ENCODE results near the gene ATAD2B. TPM values are rescaled to one million over a fixed set of nuclear protein-coding genes. Genes with fewer than 3 reads are reported as not detected.
A peak's percentile ranks its signal among the peaks of the same experiment; 100 is the strongest.
"Not testable (repeated sequence)": the region's sequence is repeated elsewhere in the genome, so short reads cannot be mapped to it uniquely, and the experiment has no call there.

The ATAD2B gene
- total RNA-seq, 2 experiments from 2014 or later, result 10.9 to 12.7 TPM

DNA sequence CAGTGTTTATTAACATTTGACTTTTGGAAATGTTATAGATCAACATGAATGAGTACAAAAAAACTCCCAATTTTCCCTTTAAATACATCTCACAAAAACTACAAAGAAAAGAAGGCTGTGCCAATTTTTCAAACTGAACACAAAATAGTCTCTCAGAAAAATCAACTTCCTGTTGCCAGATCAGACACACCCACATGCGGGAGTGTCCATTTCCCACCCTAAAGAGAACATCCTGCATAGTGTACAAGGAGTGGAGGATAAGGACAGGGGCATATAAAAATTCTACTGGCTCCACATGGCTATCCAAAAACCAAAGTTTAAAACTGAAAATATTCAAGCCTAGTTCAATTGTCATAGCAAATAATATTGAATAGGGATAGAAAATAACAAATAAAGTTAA, 165.3 kb downstream of the ATAD2B start:
- Mint-ChIP-seq H3K27me3 (no peaks in the 10 kb centered on the region), H3K4me1 (peaks cover 8% of the 10 kb centered on the region), H3K4me3 (no peak overlapping the region), H3K36me3 (ENCODE audit: low read depth) (peaks cover 15% of the 10 kb centered on the region), H3K27ac (no peak overlapping the region), H3K9me3 (ENCODE audit: low read depth) (no peaks in the 10 kb centered on the region)
- no peak for ATAC-seq
- ChIA-PET POLR2A (no interaction called here), CTCF (interaction anchor here (0.8 kb wide), 1 partner anchor 9 kb away, joined by 3 read pairs; no protein-coding TSS in a partner anchor)
- intact Hi-C loops (cut with DNase I, micrococcal nuclease), result no loop called here
- no peak for DNase-seq

DNA sequence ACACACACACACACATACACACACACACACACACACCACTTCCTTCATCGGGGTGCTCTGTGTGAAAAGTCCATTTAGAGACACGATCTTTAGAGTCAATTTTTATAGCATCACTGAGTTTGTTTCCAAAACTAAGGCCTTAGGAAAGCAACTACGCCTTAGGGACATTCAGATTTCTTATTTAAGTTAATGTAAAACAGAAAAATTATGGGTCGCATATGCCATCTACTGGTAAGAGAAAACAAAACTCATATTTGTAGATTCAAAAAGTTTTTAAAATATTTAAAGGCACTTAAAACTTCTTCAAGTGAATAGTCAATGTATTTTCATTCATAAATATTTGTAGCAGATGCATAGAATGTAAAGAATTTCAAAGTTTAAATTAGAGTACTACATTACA, 166.2 kb downstream of the ATAD2B start:
- ATAC-seq (no peak), DNase-seq (no peak)
- Mint-ChIP-seq H3K27me3 (no peaks in the 10 kb centered on the region), H3K4me1 (peaks cover 8% of the 10 kb centered on the region), H3K4me3 (no peak overlapping the region), H3K36me3 (ENCODE audit: low read depth) (peaks cover 15% of the 10 kb centered on the region), H3K9me3 (ENCODE audit: low read depth) (no peaks in the 10 kb centered on the region), H3K27ac (no peak overlapping the region)
- POLR2A ChIA-PET, result no interaction called here
- CTCF ChIA-PET, result no interaction called here
- intact Hi-C loops (cut with DNase I, micrococcal nuclease), result no loop called here

DNA sequence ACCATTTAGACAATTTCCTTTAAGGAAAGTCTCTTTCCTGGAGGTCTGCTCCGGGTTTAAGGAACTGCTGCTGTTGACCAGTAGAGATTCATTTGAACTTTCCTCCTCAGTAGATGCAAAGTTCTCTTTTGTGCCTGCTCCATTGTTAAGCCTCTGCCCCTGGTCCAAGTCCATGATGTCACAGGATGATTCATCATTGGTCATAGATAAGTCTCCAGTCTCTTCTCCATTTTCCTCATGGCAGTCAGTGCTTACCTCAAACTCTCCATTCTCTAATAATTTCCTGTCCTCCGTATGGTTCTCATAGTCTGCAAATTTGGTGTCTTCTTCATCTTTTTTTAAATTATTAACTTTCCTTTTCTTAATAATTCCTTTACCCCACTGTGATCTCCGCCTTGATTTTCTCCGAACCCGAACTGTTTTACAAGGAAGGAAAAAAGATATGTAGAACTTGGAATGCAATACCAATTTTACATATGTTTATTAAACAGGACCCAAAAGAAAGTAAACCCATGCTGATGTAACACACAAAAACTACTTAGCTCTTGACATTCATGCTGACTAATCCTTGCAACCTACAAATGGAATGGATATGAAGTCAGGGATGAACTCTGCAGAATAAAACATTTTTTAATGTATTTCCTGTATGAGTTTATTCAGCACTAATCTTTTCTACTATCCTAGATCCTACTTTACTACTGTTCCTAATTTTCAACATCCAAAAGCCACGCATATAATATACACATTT, 169.1 kb downstream of the ATAD2B start:
- CTCF ChIA-PET, result interaction anchor here (0.9 to 1.2 kb wide), 3 partner anchors 10 to 67 kb away, joined by 3 to 5 read pairs (median 3); no protein-coding TSS in a partner anchor
- no peaks in the 10 kb centered on the region for H3K27me3 Mint-ChIP-seq
- peak; percentile 47 for ATAC-seq
- peaks cover 25% of the 10 kb centered on the region for H3K36me3 Mint-ChIP-seq (ENCODE audit: low read depth)
- no peak overlapping the region for H3K4me3 Mint-ChIP-seq
- no peak overlapping the region for H3K27ac Mint-ChIP-seq
- peaks cover 8% of the 10 kb centered on the region for H3K4me1 Mint-ChIP-seq
- no peak for DNase-seq
- POLR2A ChIA-PET, result no interaction called here
- H3K9me3 Mint-ChIP-seq (ENCODE audit: low read depth), result no peaks in the 10 kb centered on the region
- intact Hi-C loops (cut with DNase I, micrococcal nuclease), result no loop called here

DNA sequence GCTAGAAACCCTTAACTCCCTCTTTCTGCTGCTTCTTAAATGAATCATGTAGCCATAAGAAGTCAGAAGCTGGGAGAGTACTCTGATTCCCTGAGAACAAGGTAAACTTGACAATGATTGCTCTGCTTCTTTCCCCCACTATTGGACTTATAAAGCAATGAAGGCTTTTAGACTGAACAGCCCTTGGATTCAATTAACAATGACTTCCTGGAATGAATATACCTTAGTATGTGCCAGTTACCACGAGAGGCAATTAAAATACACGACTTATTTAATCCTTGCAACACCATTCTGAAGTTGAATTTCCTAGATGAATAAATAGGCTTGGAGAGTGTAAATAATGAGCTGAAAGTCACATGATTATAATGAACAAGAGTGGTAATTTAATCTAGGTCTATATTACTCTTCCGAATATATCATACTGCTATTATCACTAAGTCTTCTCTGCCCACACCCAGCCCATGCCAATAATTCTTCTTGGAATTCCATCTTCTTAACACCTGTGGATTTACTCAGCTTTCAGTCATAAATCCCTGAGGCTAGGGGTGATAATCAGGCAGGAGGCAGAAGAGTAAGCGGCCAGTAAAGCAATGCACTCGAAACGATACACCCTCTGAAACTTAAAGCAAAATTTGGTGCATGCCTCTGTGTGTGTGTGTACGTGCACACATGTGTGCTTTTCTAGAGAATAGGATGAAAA, 170.2 kb downstream of the ATAD2B start:
- ChIA-PET POLR2A (no interaction called here), CTCF (interaction anchor here (1.1 kb wide), 1 partner anchor 38 kb away, joined by 3 read pairs; no protein-coding TSS in a partner anchor)
- DNase-seq (no peak), ATAC-seq (no peak)
- H3K4me3 Mint-ChIP-seq, result no peak overlapping the region
- H3K27me3 Mint-ChIP-seq, result no peaks in the 10 kb centered on the region
- H3K9me3 Mint-ChIP-seq (ENCODE audit: low read depth), result no peaks in the 10 kb centered on the region
- H3K27ac Mint-ChIP-seq, result no peak overlapping the region
- intact Hi-C loops (cut with DNase I, micrococcal nuclease), result no loop called here
- peaks cover 27% of the 10 kb centered on the region for H3K36me3 Mint-ChIP-seq (ENCODE audit: low read depth)
- peaks cover 5% of the 10 kb centered on the region for H3K4me1 Mint-ChIP-seq

DNA sequence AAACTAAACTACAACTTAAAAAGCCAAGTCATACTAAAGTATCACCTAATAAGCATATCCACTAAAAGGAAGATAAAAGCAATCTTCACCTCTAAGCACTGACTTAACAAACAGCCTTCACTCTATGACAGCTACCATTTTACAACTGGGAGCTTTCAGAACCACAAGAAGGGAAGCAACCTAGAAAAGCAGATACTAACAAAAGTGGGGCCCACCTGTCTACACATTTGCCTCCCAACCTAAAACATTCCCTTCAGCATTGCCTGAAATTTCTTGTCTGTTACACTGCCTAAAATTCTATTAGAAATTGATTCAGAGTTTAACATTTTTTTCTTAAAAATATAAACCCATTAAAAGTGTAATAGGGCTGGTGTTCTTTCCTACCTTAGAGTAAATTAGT, 172.0 kb downstream of the ATAD2B start:
- intact Hi-C loops (cut with DNase I, micrococcal nuclease), result no loop called here
- H3K4me3 Mint-ChIP-seq, result no peak overlapping the region
- H3K27ac Mint-ChIP-seq, result no peak overlapping the region
- no peaks in the 10 kb centered on the region for H3K9me3 Mint-ChIP-seq (ENCODE audit: low read depth)
- POLR2A ChIA-PET, result no interaction called here
- DNase-seq (no peak), ATAC-seq (no peak)
- CTCF ChIA-PET, result no interaction called here
- H3K27me3 Mint-ChIP-seq, result no peaks in the 10 kb centered on the region
- peaks cover 34% of the 10 kb centered on the region for H3K36me3 Mint-ChIP-seq (ENCODE audit: low read depth)
- H3K4me1 Mint-ChIP-seq, result peaks cover 2% of the 10 kb centered on the region

DNA sequence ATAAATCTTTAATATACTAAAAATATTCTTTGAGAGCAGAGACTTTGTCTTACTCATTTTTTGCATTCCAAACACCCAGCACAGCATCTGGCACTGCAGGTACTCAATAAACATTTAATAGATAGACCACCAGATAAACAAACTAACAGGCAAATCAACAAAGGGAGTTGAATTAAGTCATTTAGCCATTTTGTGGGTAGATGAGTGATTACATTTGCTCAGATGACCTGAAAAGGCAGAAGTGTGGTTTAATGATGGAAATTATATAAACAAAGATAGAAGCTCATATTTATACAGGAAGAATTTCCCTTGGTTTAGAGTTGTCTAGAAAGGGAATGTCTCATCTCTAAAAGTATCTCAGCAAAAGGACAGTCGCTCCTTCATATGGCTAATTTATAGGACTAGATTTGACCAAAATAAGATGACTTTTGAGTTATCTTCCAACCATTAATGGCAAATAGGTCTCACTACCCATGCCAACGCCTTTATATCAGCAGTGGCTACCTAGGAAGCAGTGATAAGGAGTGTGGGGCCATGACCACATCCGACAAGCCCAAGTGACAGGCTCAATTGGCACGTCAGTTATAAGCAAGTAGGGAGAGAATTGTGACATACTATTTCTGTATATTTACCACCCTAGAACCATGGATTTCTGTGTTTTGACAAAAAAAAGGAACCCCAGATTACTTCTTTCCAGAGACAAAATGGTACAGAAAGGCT, 173.5 kb downstream of the ATAD2B start:
- POLR2A ChIA-PET, result no interaction called here
- H3K9me3 Mint-ChIP-seq (ENCODE audit: low read depth), result no peaks in the 10 kb centered on the region
- H3K4me1 Mint-ChIP-seq, result peaks cover 2% of the 10 kb centered on the region
- no peaks in the 10 kb centered on the region for H3K27me3 Mint-ChIP-seq
- peaks cover 34% of the 10 kb centered on the region for H3K36me3 Mint-ChIP-seq (ENCODE audit: low read depth)
- no peak overlapping the region for H3K27ac Mint-ChIP-seq
- CTCF ChIA-PET, result interaction anchor here (0.7 kb wide), 1 partner anchor 287 kb away, joined by 3 read pairs; no protein-coding TSS in a partner anchor
- ATAC-seq, result no peak
- DNase-seq, result no peak
- no peak overlapping the region for H3K4me3 Mint-ChIP-seq
- intact Hi-C loops (cut with DNase I, micrococcal nuclease), result no loop called here

DNA sequence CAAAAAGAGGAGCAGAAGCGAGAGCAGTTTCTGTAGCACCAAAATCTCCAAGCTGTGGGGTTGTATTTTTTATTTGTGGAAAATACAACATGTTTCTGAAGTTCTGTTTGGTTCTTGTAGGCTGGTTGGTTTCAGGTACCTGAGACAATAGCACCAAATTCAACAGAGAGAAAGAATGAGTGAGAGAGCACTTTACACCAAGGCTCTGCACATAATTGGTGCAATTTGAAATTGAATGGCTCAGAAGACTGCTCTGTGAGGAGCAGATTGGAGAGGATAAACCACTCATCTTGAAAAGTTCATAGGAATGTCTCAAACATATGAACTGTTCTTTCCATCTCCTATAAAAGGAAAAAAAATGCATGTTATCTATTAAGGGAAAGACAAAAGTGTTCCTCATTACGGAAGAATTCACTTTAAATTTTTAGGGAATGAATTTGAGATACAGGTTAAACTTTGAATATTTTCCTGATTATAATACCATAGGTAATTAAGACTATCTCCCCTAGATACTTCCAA, 175.1 kb downstream of the ATAD2B start:
- Mint-ChIP-seq H3K36me3 (ENCODE audit: low read depth) (peaks cover 26% of the 10 kb centered on the region), H3K27ac (no peak overlapping the region), H3K4me3 (no peak overlapping the region), H3K27me3 (no peaks in the 10 kb centered on the region), H3K4me1 (no peaks in the 10 kb centered on the region), H3K9me3 (ENCODE audit: low read depth) (no peaks in the 10 kb centered on the region)
- DNase-seq, result no peak
- POLR2A ChIA-PET, result no interaction called here
- ATAC-seq, result no peak
- intact Hi-C loops (cut with DNase I, micrococcal nuclease), result no loop called here
- CTCF ChIA-PET, result no interaction called here

DNA sequence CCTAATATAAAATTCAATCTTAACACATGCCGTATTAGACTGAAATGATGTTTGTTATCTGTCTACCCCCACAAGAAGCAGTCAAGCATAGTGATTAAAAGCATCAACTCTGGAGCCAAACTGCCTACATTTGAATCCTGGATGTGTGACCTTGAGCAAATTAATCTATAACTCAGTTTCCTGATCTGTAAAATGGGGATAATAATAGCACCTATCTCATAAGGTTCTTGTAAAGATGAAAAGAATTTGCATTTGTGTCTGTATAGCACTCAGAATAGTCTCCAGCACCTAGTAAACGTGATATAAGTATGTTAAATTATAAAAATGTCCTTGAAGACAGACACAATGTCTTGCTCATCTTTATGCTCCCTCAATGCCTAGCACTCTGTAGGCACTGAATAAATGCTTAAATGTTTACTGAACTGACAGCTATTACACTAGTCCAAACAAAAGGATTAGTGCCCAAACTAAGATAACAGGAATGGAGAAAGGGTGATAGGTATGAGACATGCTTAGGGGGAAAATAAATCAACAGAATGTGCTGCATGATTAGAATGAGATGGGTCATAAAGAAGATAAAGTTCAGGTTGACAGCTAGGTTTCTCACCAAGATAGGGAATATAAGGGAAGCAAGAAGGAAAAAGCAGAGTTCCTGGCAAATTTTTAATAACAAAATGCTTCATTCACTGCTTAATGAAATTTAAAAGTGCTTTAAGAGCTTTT, 180.6 kb downstream of the ATAD2B start:
- Mint-ChIP-seq H3K36me3 (ENCODE audit: low read depth) (peaks cover 24% of the 10 kb centered on the region), H3K27me3 (no peaks in the 10 kb centered on the region), H3K4me1 (no peaks in the 10 kb centered on the region), H3K27ac (no peak overlapping the region), H3K4me3 (no peak overlapping the region), H3K9me3 (ENCODE audit: low read depth) (no peaks in the 10 kb centered on the region)
- intact Hi-C loops (cut with DNase I, micrococcal nuclease), result no loop called here
- DNase-seq (no peak), ATAC-seq (no peak)
- ChIA-PET CTCF (interaction anchor here (0.5 to 0.6 kb wide), 2 partner anchors 122 to 514 kb away, joined by 3 read pairs; no protein-coding TSS in a partner anchor), POLR2A (no interaction called here)

DNA sequence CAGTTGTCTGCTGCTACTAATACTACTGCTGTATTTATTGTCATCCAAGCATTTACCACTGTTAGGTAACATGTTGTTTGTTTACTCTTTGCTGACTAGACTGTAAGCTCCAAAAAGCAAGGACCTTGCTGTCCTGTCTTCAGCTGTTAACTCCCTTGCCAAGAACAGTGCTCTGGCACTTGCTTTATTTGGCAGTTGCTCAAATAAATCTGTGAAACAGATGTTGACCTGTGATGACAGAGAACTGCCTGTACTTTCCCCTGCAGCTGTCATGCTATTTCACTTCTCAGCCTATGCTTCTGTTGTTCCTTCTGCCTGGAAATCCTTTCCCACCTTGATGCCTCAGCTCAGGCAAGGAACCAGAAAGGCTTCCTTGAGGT, 181.2 kb downstream of the ATAD2B start:
- DNase-seq (no peak), ATAC-seq (no peak)
- intact Hi-C loops (cut with DNase I, micrococcal nuclease), result no loop called here
- Mint-ChIP-seq H3K36me3 (ENCODE audit: low read depth) (peaks cover 24% of the 10 kb centered on the region), H3K27me3 (no peaks in the 10 kb centered on the region), H3K4me3 (no peak overlapping the region), H3K27ac (no peak overlapping the region), H3K4me1 (no peaks in the 10 kb centered on the region), H3K9me3 (ENCODE audit: low read depth) (peaks cover under 1% of the 10 kb centered on the region)
- CTCF ChIA-PET, result no interaction called here
- POLR2A ChIA-PET, result no interaction called here

DNA sequence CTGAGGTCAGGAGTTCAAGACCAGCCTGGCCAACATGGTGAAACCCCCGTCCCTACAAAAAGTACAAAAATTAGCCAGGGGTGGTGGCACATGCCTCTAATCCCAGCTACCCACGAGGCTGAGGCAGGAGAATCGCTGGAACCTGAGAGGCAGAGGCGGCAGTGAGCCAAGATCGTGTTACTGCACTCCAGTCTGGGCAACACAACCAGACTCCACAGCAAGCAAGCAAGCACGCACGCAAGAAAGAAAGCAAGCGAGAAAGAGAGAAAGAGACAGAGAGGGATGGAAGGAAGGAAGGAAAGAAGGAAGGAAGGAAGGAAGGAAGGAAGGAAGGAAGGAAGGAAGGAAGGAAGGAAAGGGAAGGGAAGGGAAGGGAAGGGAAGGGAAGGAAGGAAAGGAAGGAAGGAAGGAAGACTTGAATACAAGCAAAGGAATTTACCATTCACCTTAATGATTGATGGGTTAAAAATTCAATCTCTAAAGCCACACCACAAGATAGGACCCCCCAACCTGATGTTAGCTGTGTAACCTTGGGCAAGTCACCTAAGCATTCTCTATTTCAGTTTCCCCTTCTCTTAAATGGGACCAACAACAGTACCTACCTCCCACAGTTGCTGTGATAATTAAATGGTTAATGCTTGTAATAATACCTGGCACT, 181.7 kb downstream of the ATAD2B start:
- Mint-ChIP-seq H3K27ac (no peak overlapping the region), H3K4me3 (no peak overlapping the region), H3K4me1 (no peaks in the 10 kb centered on the region), H3K36me3 (ENCODE audit: low read depth) (peaks cover 21% of the 10 kb centered on the region), H3K9me3 (ENCODE audit: low read depth) (peaks cover 1% of the 10 kb centered on the region), H3K27me3 (no peaks in the 10 kb centered on the region)
- ChIA-PET POLR2A (no interaction called here), CTCF (no interaction called here)
- ATAC-seq (no peak), DNase-seq (no peak)
- intact Hi-C loops (cut with DNase I, micrococcal nuclease), result no loop called here

DNA sequence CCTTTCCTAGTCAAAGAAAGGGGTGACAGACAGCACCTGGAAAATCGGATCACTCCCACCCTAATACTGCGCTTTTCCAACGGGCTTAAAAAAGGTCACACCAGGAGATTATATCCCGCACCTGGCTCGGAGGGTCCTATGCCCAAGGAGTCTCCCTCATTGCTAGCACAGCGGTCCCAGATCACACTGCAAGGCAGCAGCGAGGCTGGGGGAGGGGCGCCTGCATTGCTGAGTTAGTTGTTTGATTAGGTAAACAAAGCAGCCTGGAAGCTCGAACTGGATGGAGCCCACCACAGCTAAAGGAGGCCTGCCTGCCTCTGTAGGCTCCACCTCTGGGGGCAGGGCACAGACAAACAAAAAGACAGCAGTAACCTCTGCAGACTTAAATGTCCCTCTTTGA, 190.1 kb downstream of the ATAD2B start:
- H3K9me3 Mint-ChIP-seq (ENCODE audit: low read depth); H3K27me3 Mint-ChIP-seq; POLR2A ChIA-PET; DNase-seq; H3K4me1 Mint-ChIP-seq; ATAC-seq; intact Hi-C loops (cut with DNase I, micrococcal nuclease); H3K4me3 Mint-ChIP-seq; H3K27ac Mint-ChIP-seq: not testable (repeated sequence)
- peaks cover 48% of the 10 kb centered on the region for H3K36me3 Mint-ChIP-seq (ENCODE audit: low read depth)
- CTCF ChIA-PET, result interaction anchor here (0.6 to 0.7 kb wide), 2 partner anchors 12 to 35 kb away, joined by 3 read pairs; no protein-coding TSS in a partner anchor

Measured in activated CD4-positive, alpha-beta T cell treated with anti-CD3 and anti-CD28 coated beads for 36 hours (primary cell).